HG03457 (cell line): ENCODE results near the gene GPATCH3.
"Not testable (repeated sequence)": the region's sequence is repeated elsewhere in the genome, so short reads cannot be mapped to it uniquely, and the experiment has no call there.

Experiments
- ATAC-seq: cut with Tn5 transposase; IDR thresholded peaks from one replicate; pipeline ENCODE4 v1.9.1; 2021; ENCODE audit warnings: moderate number of reproducible peaks; ENCODE audit not compliant: unreplicated experiment

The GPATCH3 gene

DNA sequence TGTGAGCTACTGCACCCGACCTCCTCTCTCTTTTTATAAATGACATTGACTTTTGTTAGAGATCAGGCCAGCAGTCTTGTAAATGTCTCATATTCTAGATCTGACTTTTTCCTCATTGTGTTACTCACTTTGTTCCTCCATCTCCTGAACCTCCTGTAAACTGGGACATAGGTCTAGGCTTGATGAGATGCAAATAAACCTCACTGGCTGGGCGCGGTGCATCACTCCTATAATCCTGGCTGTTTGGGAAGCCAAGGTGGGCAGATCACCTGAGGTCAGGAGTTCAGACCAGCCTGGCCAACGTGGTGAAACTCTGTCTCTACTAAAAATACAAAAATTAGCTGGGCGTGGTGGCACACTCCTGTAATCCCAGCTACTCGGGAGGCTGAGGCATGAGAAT lies 52.4 kb downstream of the GPATCH3 start:
- ATAC-seq, result not testable (repeated sequence)

- no peak for ATAC-seq
Measured at GRCh38 chr1:26844424-26845196, 55.7 kb downstream of the GPATCH3 start.
